Measurements from ENCODE around the gene GNG7. TPM values are rescaled to one million over a fixed set of nuclear protein-coding genes. Genes with fewer than 3 reads are reported as not detected.

The GNG7 gene
- total and polyA plus RNA-seq, 2 donors (not counting 3 experiments of a cell fraction or from before 2014, with no cell fraction given) = 0.29 to 0.84 TPM

DNA sequence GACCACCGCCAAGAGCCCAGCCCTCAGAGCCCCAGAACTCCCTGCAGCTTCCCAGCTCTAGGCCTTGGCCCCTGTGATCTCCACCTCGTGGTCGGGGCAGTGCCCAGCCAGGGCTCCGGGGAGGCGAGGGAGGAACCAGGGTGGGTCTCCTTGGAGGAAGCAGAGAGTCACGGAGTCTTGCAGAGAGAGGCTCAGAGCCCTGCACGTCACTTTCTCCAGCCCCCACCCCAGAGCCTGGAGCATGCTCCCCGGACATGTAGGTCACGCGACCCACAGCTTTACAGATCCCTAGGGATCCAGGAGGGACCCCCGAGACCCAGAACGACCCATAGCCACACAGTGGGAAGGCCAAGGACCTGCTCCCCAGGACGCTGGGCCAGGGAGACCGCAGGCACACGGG is 214.7 kb downstream of the GNG7 start:
- intact Hi-C loops (cut with micrococcal nuclease) = no loop called here
- H3K4me1 ChIP-seq (ENCODE audit: control insufficient read depth, extremely low read depth, insufficient read depth, low read length) = peaks cover 18% of the 10 kb centered on the region
- no peak overlapping the region for H3K4me3 ChIP-seq (replicated peaks in 1 of 3; ENCODE audit: insufficient read depth in 1 of 3, low read depth in 1 of 3, low read length in 3 of 3)
- POLR2A ChIA-PET = interaction anchor here (2.3 kb wide), 1 partner anchor 12 kb away, joined by 11 read pairs; the partner anchor contains the start of gene GADD45B
- no peaks in the 10 kb centered on the region for H3K27me3 ChIP-seq (ENCODE audit: control insufficient read depth in 2 of 2, insufficient read depth in 2 of 2, low read length in 2 of 2)
- no peak overlapping the region for H3K27ac ChIP-seq (ENCODE audit: insufficient read depth, low read depth, low read length)
- no peak overlapping the region for H2AFZ ChIP-seq (ENCODE audit: low read depth, low read length)
- no peak overlapping the region for H3K4me2 ChIP-seq (ENCODE audit: insufficient read depth, low read length)
- H3K36me3 ChIP-seq (ENCODE audit: control insufficient read depth in 2 of 2, extremely low read depth in 1 of 2, insufficient read depth in 2 of 2, low read length in 2 of 2) = no peaks in the 10 kb centered on the region
- DNase-seq (ENCODE audit: low read depth, low spot score) (no peak), FAIRE-seq (no peak)
- H3K9me1 ChIP-seq (replicated peaks; ENCODE audit: control insufficient read depth, extremely low read depth, insufficient read depth, low read length) = no peaks in the 10 kb centered on the region
- no peaks in the 10 kb centered on the region for H3K9me3 ChIP-seq (replicated peaks; ENCODE audit: control insufficient read depth, insufficient read depth, low read length)
- H3K79me2 ChIP-seq (ENCODE audit: control insufficient read depth, insufficient read depth, low read length) = no peaks in the 10 kb centered on the region
- no TSS peak for BruUV-seq (replicated peaks)
- CTCF ChIA-PET = no interaction called here
- H3K9ac ChIP-seq (replicated peaks; ENCODE audit: extremely low read depth, insufficient read depth, low read length) = no peak overlapping the region
- dilution Hi-C loops (cut with MboI; ENCODE audit: extremely low pct_ligation_motif_present, low sequenced_read_pairs) = no loop called here
- no peak for TF ChIP-seq GATA2 (IDR thresholded peaks at IDR 0.05; ENCODE audit: insufficient read depth, insufficient read length, low read depth, low read length)
- TF ChIP-seq JUN (IDR thresholded peaks at IDR 0.05; ENCODE audit: borderline replicate concordance, insufficient read depth, insufficient read length, low read depth) = no peak
- no peak for TF ChIP-seq FOS (IDR thresholded peaks at IDR 0.05; ENCODE audit: borderline replicate concordance, insufficient read depth, low read length)
- TF ChIP-seq, protein P1, sequence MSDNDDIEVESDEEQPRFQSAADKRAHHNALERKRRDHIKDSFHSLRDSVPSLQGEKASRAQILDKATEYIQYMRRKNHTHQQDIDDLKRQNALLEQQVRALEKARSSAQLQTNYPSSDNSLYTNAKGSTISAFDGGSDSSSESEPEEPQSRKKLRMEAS (IDR thresholded peaks at IDR 0.05; ENCODE audit: insufficient read depth, insufficient read length) = no peak
- TF ChIP-seq CTCF (IDR thresholded peaks at IDR 0.05; ENCODE audit: extremely low read depth in 1 of 2, insufficient read depth in 1 of 2, low read depth in 1 of 2, low read length in 2 of 2) = no peak
- TF ChIP-seq EZH2 (IDR thresholded peaks at IDR 0.05; ENCODE audit: borderline replicate concordance, low read depth, low read length, severe bottlenecking) = no peak
- TF ChIP-seq MYC (IDR thresholded peaks at IDR 0.05; ENCODE audit: low read depth, low read length) = no peak
- TF ChIP-seq POLR2A (IDR thresholded peaks at IDR 0.05; ENCODE audit: low read depth, low read length) = no peak
- no peak for TF ChIP-seq POLR2AphosphoS5 (IDR thresholded peaks at IDR 0.05; ENCODE audit: insufficient read depth, low read depth, low read length)
- H4K20me1 ChIP-seq (replicated peaks; ENCODE audit: control insufficient read depth, extremely low read depth, insufficient read depth, low read length) = no peaks in the 10 kb centered on the region

Measured in endothelial cell of umbilical vein (primary cell).